ENCODE data around the gene GNL1.

The GNL1 gene, protein sequence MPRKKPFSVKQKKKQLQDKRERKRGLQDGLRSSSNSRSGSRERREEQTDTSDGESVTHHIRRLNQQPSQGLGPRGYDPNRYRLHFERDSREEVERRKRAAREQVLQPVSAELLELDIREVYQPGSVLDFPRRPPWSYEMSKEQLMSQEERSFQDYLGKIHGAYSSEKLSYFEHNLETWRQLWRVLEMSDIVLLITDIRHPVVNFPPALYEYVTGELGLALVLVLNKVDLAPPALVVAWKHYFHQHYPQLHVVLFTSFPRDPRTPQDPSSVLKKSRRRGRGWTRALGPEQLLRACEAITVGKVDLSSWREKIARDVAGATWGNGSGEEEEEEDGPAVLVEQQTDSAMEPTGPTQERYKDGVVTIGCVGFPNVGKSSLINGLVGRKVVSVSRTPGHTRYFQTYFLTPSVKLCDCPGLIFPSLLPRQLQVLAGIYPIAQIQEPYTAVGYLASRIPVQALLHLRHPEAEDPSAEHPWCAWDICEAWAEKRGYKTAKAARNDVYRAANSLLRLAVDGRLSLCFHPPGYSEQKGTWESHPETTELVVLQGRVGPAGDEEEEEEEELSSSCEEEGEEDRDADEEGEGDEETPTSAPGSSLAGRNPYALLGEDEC

GRCh38 chr6:30556066-30556905 is at the start of gene GNL1:
Gene GNL1 (minus strand): TSS chr6:30556489. CDS start chr6:30556203, 286 bp downstream.
- Histone ChIP-seq H3K4me1 (peaks cover 8% of the 10 kb centered on the region), H3K27ac (peak within 1 kb of the TSS; percentile 99), H3K79me2 (no peaks in the 10 kb centered on the region), H3K27me3 (ENCODE audit: control insufficient read depth, insufficient read depth, low read length) (no peaks in the 10 kb centered on the region), H2AFZ (peak within 1 kb of the TSS; percentile 98), H3K4me3 (ENCODE audit: low read depth, low read length) (peak within 1 kb of the TSS; percentile 100), H3K9me3 (ENCODE audit: control insufficient read depth, low read length) (no peaks in the 10 kb centered on the region), H3K36me3 (ENCODE audit: control insufficient read depth, insufficient read depth, low read length) (no peaks in the 10 kb centered on the region), H3K4me2 (ENCODE audit: low read length) (peak within 1 kb of the TSS; percentile 100), H3K9ac (peak within 1 kb of the TSS; percentile 91)
- TF ChIP-seq, protein P1, sequence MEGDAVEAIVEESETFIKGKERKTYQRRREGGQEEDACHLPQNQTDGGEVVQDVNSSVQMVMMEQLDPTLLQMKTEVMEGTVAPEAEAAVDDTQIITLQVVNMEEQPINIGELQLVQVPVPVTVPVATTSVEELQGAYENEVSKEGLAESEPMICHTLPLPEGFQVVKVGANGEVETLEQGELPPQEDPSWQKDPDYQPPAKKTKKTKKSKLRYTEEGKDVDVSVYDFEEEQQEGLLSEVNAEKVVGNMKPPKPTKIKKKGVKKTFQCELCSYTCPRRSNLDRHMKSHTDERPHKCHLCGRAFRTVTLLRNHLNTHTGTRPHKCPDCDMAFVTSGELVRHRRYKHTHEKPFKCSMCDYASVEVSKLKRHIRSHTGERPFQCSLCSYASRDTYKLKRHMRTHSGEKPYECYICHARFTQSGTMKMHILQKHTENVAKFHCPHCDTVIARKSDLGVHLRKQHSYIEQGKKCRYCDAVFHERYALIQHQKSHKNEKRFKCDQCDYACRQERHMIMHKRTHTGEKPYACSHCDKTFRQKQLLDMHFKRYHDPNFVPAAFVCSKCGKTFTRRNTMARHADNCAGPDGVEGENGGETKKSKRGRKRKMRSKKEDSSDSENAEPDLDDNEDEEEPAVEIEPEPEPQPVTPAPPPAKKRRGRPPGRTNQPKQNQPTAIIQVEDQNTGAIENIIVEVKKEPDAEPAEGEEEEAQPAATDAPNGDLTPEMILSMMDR (IDR thresholded peaks at IDR 0.05) = peak; percentile 22

DNA sequence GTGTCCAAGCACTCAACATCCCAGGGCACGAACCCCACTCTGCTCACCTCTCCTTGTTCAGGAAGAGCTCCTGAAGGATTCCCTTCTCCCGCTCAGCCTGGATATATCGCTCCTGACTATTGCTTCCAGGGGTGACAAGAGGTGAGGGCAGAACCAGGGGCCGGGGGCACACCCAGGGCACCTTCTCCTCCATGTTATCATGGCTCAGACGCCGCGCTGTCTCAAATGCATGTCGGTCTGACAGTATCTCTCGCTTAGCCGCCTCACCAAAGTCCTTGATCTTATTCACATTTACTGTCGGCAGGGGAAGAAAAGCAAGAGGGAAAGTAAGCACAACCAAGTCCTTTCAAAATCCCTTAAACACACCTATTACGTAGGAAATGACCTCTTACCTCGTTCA is 47.7 kb upstream of the GNL1 start:
- no peaks in the 10 kb centered on the region for H3K36me3 ChIP-seq (ENCODE audit: control insufficient read depth, insufficient read depth, low read length)
- no peaks in the 10 kb centered on the region for H3K9me3 ChIP-seq (ENCODE audit: control insufficient read depth, low read length)
- H3K9ac ChIP-seq = no peak overlapping the region
- H3K27ac ChIP-seq = no peak overlapping the region
- no peak overlapping the region for H3K4me3 ChIP-seq (ENCODE audit: low read depth, low read length)
- TF ChIP-seq, protein P1 (IDR thresholded peaks at IDR 0.05) = no peak
- peaks cover 5% of the 10 kb centered on the region for H3K79me2 ChIP-seq
- H3K4me1 ChIP-seq = no peaks in the 10 kb centered on the region
- H2AFZ ChIP-seq = no peak overlapping the region
- no peak overlapping the region for H3K4me2 ChIP-seq (ENCODE audit: low read length)
- H3K27me3 ChIP-seq (ENCODE audit: control insufficient read depth, insufficient read depth, low read length) = no peaks in the 10 kb centered on the region

- Histone ChIP-seq H3K36me3 (ENCODE audit: control insufficient read depth, insufficient read depth, low read length) (no peaks in the 10 kb centered on the region), H3K9ac (no peak overlapping the region)
- TF ChIP-seq, protein P1 (IDR thresholded peaks at IDR 0.05) = no peak
These were observed 45.7 kb upstream of the GNL1 start for GRCh38 chr6:30601815-30602641.

GRCh38 chr6:30601436-30601814 is 45.1 kb upstream of the GNL1 start:
- Histone ChIP-seq H3K9me3 (ENCODE audit: control insufficient read depth, low read length) (no peaks in the 10 kb centered on the region), H3K27me3 (ENCODE audit: control insufficient read depth, insufficient read depth, low read length) (no peaks in the 10 kb centered on the region), H3K27ac (no peak overlapping the region), H3K4me3 (ENCODE audit: low read depth, low read length) (no peak overlapping the region), H3K4me2 (ENCODE audit: low read length) (no peak overlapping the region), H3K4me1 (peaks cover 4% of the 10 kb centered on the region), H2AFZ (no peak overlapping the region), H3K79me2 (no peaks in the 10 kb centered on the region), H3K36me3 (ENCODE audit: control insufficient read depth, insufficient read depth, low read length) (no peaks in the 10 kb centered on the region), H3K9ac (no peak overlapping the region)
- TF ChIP-seq, protein P1 (IDR thresholded peaks at IDR 0.05) = no peak

More at GRCh38 chr6:30601815-30602641, 45.7 kb upstream of the GNL1 start:
- H3K4me1 ChIP-seq = peaks cover 4% of the 10 kb centered on the region
- H3K9me3 ChIP-seq (ENCODE audit: control insufficient read depth, low read length) = no peaks in the 10 kb centered on the region
- H3K27me3 ChIP-seq (ENCODE audit: control insufficient read depth, insufficient read depth, low read length) = no peaks in the 10 kb centered on the region
- no peak overlapping the region for H3K27ac ChIP-seq
- no peaks in the 10 kb centered on the region for H3K79me2 ChIP-seq
- H2AFZ ChIP-seq = no peak overlapping the region
- H3K4me3 ChIP-seq (ENCODE audit: low read depth, low read length) = no peak overlapping the region
- no peak overlapping the region for H3K4me2 ChIP-seq (ENCODE audit: low read length)
